Dedifferentiated amniotic fluid mesenchymal stem cell (primary cell): ENCODE measurements around the gene APOBEC3F.
"Not testable (repeated sequence)": the region's sequence is repeated elsewhere in the genome, so short reads cannot be mapped to it uniquely, and the experiment has no call there.

Source experiments
- DNase-seq: peaks from one replicate; pipeline ENCODE4 v3.0.0-alpha.2; 2016; ENCODE audit errors: extremely low spot score

Gene APOBEC3F

GRCh38 chr22:39040538-39041296 is at the start of gene APOBEC3F:
Gene APOBEC3F, plus strand, starts transcription at chr22:39040864. Its CDS starts 97 bp downstream, at chr22:39040961.
- DNase-seq, result not testable (repeated sequence)

GRCh38 chr22:38992871-38993371 is 47.7 kb upstream of the APOBEC3F start:
- not testable (repeated sequence) for DNase-seq

GRCh38 chr22:38996105-38996504 is 44.6 kb upstream of the APOBEC3F start:
- DNase-seq, result no peak

- no peak for DNase-seq
Observed at GRCh38 chr22:38997518-38997917, 43.1 kb upstream of the APOBEC3F start.

- peak; percentile 81 for DNase-seq
Observed at GRCh38 chr22:39003165-39003638, 37.5 kb upstream of the APOBEC3F start.

GRCh38 chr22:39007177-39007576 is 33.5 kb upstream of the APOBEC3F start:
- no peak for DNase-seq

- not testable (repeated sequence) for DNase-seq
Observed at GRCh38 chr22:39008271-39008850, 32.3 kb upstream of the APOBEC3F start.

- DNase-seq, result no peak
Observed at GRCh38 chr22:39010946-39011345, 29.7 kb upstream of the APOBEC3F start.

- DNase-seq, result no peak
Observed at GRCh38 chr22:39012533-39013511, 27.8 kb upstream of the APOBEC3F start.

GRCh38 chr22:39013561-39013941 is 27.1 kb upstream of the APOBEC3F start:
- not testable (repeated sequence) for DNase-seq

- peak; percentile 61 for DNase-seq
Observed at GRCh38 chr22:39013942-39014722, 26.5 kb upstream of the APOBEC3F start, which contains the start of gene APOBEC3C. Gene APOBEC3C, plus strand, starts transcription at chr22:39014257. Its CDS starts 106 bp downstream, at chr22:39014363.

- not testable (repeated sequence) for DNase-seq
Observed at GRCh38 chr22:39014723-39015121, 25.9 kb upstream of the APOBEC3F start.

- no peak for DNase-seq
Observed at GRCh38 chr22:39016592-39016991, 24.1 kb upstream of the APOBEC3F start.

GRCh38 chr22:39017596-39018365 is 22.9 kb upstream of the APOBEC3F start:
- no peak for DNase-seq

- not testable (repeated sequence) for DNase-seq
Observed at GRCh38 chr22:39020021-39020651, 20.5 kb upstream of the APOBEC3F start.

GRCh38 chr22:39021552-39022250 is 19.0 kb upstream of the APOBEC3F start:
- DNase-seq, result no peak

- DNase-seq, result no peak
Observed at GRCh38 chr22:39024519-39025308, 15.9 kb upstream of the APOBEC3F start.

GRCh38 chr22:39026509-39027150 is 14.0 kb upstream of the APOBEC3F start:
- DNase-seq, result no peak
